Measurements from ENCODE around the gene NOL12. TPM values are rescaled to one million over a fixed set of nuclear protein-coding genes. Genes with fewer than 3 reads are reported as not detected.

Gene NOL12
- total RNA-seq, 1 experiment from 2014 or later: 30.4 TPM

DNA sequence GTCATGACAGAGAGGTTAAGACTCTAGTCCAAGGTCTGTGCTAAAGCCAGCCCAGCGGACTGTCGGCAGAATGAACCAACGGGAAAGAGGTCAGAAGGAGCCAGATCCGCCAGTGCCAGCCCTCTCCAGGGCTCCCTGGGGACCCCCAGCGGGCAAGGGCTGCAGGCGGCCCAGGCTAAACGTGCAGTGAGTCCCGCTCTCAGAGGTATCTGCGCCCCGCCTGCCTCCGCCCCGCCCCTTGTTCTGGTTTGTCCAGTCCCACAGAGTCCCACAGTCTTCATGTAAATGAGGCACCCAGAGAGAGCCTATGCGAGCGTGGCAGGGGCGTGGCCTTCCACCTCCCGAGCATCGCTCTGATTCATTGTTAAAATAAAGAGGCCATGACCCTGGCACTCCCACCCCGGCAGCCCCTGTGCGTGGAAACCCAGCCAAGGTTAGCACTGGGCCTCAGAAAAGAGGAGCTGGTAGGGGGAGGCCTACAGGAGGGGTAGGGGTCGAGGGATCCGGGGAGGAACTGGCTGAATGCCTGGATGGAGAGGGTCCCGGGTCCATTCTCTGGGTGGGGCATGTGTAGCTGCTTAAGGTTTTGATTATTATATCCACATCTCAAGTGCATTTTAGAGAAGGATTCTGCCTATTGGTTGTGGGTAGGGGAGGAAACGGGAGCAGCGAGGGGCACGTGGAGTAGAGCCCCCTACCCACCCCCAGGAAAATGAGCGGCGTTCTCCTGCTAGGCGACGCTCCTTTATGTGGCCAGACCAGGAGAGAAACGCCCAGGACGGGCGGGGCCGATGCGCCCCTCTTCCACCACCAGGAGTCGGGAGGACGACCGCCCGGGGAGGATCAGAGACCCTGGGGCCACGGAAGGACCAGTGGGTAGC is 10.8 kb downstream of the NOL12 start, which contains the start of gene TRIOBP:
TSS of gene TRIOBP (plus strand) at position 392 of the 881 bp plus-strand sequence. CDS start 4,318 bp downstream, outside the sequence.
- peaks cover 19 to 47% (median 45%) of the 10 kb centered on the region in 3 experiments for H3K36me3 Mint-ChIP-seq (ENCODE audit: insufficient read depth in 1 of 3, low read depth in 3 of 3)
- H4K20me1 ChIP-seq (ENCODE audit: control insufficient read depth, insufficient read depth, insufficient read length): no peaks in the 10 kb centered on the region
- no peak within 1 kb of the TSS for H4K91ac ChIP-seq (ENCODE audit: insufficient read length, low read depth, low read length)
- no peak within 1 kb of the TSS for H2BK120ac ChIP-seq (ENCODE audit: low read depth, low read length, poor library complexity, severe bottlenecking)
- H3K23me2 ChIP-seq (ENCODE audit: insufficient read length, low read depth, low read length, poor library complexity, severe bottlenecking): no peaks in the 10 kb centered on the region
- H3K27ac ChIP-seq (ENCODE audit: insufficient read length, low read depth, low read length): no peak within 1 kb of the TSS
- no peak within 1 kb of the TSS for H3K56ac ChIP-seq (ENCODE audit: insufficient read length, low read depth, low read length)
- peak; percentile 99 for DNase-seq
- H3K27ac Mint-ChIP-seq: peak within 1 kb of the TSS; percentile 72 to 96 (median 95); a peak in 6 of 7 replicates
- H3K4me2 ChIP-seq (ENCODE audit: insufficient read depth, insufficient read length, low read length): peak within 1 kb of the TSS; percentile 66
- no peak within 1 kb of the TSS for H4K8ac ChIP-seq (replicated peaks; ENCODE audit: insufficient read length, low read depth, low read length)
- H3K9me3 Mint-ChIP-seq: no peaks in the 10 kb centered on the region
- H2BK15ac ChIP-seq (ENCODE audit: low read depth, low read length): no peak within 1 kb of the TSS
- no peak within 1 kb of the TSS for H3K23ac ChIP-seq (ENCODE audit: insufficient read length, low read depth, low read length)
- H3T11ph ChIP-seq (ENCODE audit: low read length): no peak within 1 kb of the TSS
- H3K79me2 ChIP-seq (ENCODE audit: insufficient read depth, low read length): no peaks in the 10 kb centered on the region
- WGBS (ENCODE audit: extremely low coverage, insufficient read length, low lambda C conversion rate): no CpG with 5 or more reads among the region's 39 CpGs
- H3K18ac ChIP-seq (ENCODE audit: insufficient read length, low read depth, low read length): peak within 1 kb of the TSS; percentile 25
- H4K5ac ChIP-seq (ENCODE audit: insufficient read length, low read depth, low read length): no peak within 1 kb of the TSS
- no peak within 1 kb of the TSS for H2BK12ac ChIP-seq (ENCODE audit: insufficient read length, low read depth, low read length)
- TF ChIP-seq, protein P1, sequence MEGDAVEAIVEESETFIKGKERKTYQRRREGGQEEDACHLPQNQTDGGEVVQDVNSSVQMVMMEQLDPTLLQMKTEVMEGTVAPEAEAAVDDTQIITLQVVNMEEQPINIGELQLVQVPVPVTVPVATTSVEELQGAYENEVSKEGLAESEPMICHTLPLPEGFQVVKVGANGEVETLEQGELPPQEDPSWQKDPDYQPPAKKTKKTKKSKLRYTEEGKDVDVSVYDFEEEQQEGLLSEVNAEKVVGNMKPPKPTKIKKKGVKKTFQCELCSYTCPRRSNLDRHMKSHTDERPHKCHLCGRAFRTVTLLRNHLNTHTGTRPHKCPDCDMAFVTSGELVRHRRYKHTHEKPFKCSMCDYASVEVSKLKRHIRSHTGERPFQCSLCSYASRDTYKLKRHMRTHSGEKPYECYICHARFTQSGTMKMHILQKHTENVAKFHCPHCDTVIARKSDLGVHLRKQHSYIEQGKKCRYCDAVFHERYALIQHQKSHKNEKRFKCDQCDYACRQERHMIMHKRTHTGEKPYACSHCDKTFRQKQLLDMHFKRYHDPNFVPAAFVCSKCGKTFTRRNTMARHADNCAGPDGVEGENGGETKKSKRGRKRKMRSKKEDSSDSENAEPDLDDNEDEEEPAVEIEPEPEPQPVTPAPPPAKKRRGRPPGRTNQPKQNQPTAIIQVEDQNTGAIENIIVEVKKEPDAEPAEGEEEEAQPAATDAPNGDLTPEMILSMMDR (conservative IDR thresholded peaks at IDR 0.05): peak; percentile 63
- H3K4me3 Mint-ChIP-seq: peak within 1 kb of the TSS; percentile 86 to 97
- H3K27me3 ChIP-seq (ENCODE audit: insufficient read depth, low read length): no peaks in the 10 kb centered on the region
- H3K27me3 Mint-ChIP-seq (ENCODE audit: low read depth): peaks cover 1% of the 10 kb centered on the region
- H2AK5ac ChIP-seq (ENCODE audit: insufficient read length, low read length): no peak within 1 kb of the TSS
- peak within 1 kb of the TSS; percentile 56; the same call in 1 of the 2 replicates for H3K14ac ChIP-seq (ENCODE audit: insufficient read depth, low read length)
- H2AFZ ChIP-seq (ENCODE audit: low read length): no peak within 1 kb of the TSS
- peak within 1 kb of the TSS; percentile 9 for H3K9ac ChIP-seq (ENCODE audit: extremely low read depth, insufficient read length, low read length)
- H3K4me1 ChIP-seq (ENCODE audit: insufficient read depth, low read length): peaks cover 2% of the 10 kb centered on the region; the same call in 1 of the 2 replicates
- no peak within 1 kb of the TSS for H2BK20ac ChIP-seq (ENCODE audit: low read depth, low read length, poor library complexity, severe bottlenecking)
- no peak within 1 kb of the TSS for H3K4ac ChIP-seq (ENCODE audit: low read depth, low read length)
- no peaks in the 10 kb centered on the region for H3K79me1 ChIP-seq (ENCODE audit: insufficient read depth, low read depth, low read length, poor library complexity, severe bottlenecking)
- H2BK5ac ChIP-seq (ENCODE audit: insufficient read length, low read length): no peak within 1 kb of the TSS
- H3K9me3 ChIP-seq (ENCODE audit: control insufficient read depth, low read depth, low read length): no peaks in the 10 kb centered on the region
- peaks cover 11 to 12% of the 10 kb centered on the region in 2 experiments for H3K4me1 Mint-ChIP-seq

Data from H9 (cell line).